ENCODE measurements around the gene SOAT1. TPM values are rescaled to one million over a fixed set of nuclear protein-coding genes. Genes with fewer than 3 reads are reported as not detected.

The SOAT1 gene
- total RNA-seq, 2 donors from 2014 or later, result 7.9 to 10.8 TPM

GRCh38 chr1:179297105-179297378 lies 3.4 kb downstream of the SOAT1 start:
- TF ChIP-seq CTCF (IDR thresholded peaks at IDR 0.05), result no peak
- no peaks in the 10 kb centered on the region for H3K9me3 ChIP-seq
- H3K4me3 ChIP-seq, result no peak overlapping the region
- no peak overlapping the region for H3K27ac ChIP-seq
- peaks cover 0 to 23% of the 10 kb centered on the region in 2 donors for H3K4me1 ChIP-seq
- no peak for DNase-seq (ENCODE audit: low spot score)
- H3K36me3 ChIP-seq, result no peaks in the 10 kb centered on the region
- H3K27me3 ChIP-seq, result no peaks in the 10 kb centered on the region

GRCh38 chr1:179298952-179299351 lies 5.4 kb downstream of the SOAT1 start:
- Histone ChIP-seq H3K9me3 (no peaks in the 10 kb centered on the region), H3K27ac (no peak overlapping the region), H3K4me3 (no peak overlapping the region), H3K4me1 (peaks cover 0 to 13% of the 10 kb centered on the region in 2 donors), H3K27me3 (no peaks in the 10 kb centered on the region), H3K36me3 (peaks cover 10% of the 10 kb centered on the region)
- no peak for DNase-seq (ENCODE audit: low spot score)
- no peak for TF ChIP-seq CTCF (IDR thresholded peaks at IDR 0.05)

GRCh38 chr1:179300112-179300511 lies 6.5 kb downstream of the SOAT1 start:
- H3K27me3 ChIP-seq, result no peaks in the 10 kb centered on the region
- no peak overlapping the region for H3K27ac ChIP-seq
- no peak for DNase-seq (ENCODE audit: low spot score)
- TF ChIP-seq CTCF (IDR thresholded peaks at IDR 0.05), result no peak
- H3K4me1 ChIP-seq, result peaks cover 0 to 4% of the 10 kb centered on the region in 2 donors
- H3K36me3 ChIP-seq, result peaks cover 10% of the 10 kb centered on the region
- no peaks in the 10 kb centered on the region for H3K9me3 ChIP-seq
- H3K4me3 ChIP-seq, result no peak overlapping the region

- Histone ChIP-seq H3K4me3 (no peak overlapping the region), H3K9me3 (no peaks in the 10 kb centered on the region), H3K27me3 (no peaks in the 10 kb centered on the region), H3K27ac (no peak overlapping the region), H3K4me1 (no peaks in the 10 kb centered on the region), H3K36me3 (peaks cover 10% of the 10 kb centered on the region)
- no peak for TF ChIP-seq CTCF (IDR thresholded peaks at IDR 0.05)
- DNase-seq (ENCODE audit: low spot score), result no peak
Measured at GRCh38 chr1:179302070-179302469, 8.5 kb downstream of the SOAT1 start.

- Histone ChIP-seq H3K36me3 (peaks cover 10% of the 10 kb centered on the region), H3K27ac (no peak overlapping the region), H3K4me1 (no peaks in the 10 kb centered on the region), H3K27me3 (no peaks in the 10 kb centered on the region), H3K9me3 (no peaks in the 10 kb centered on the region), H3K4me3 (no peak overlapping the region)
- TF ChIP-seq CTCF (IDR thresholded peaks at IDR 0.05), result no peak
- DNase-seq (ENCODE audit: low spot score), result no peak
Measured at GRCh38 chr1:179303200-179303785, 9.7 kb downstream of the SOAT1 start.

- no peak overlapping the region for H3K4me3 ChIP-seq
- no peaks in the 10 kb centered on the region for H3K9me3 ChIP-seq
- TF ChIP-seq CTCF (IDR thresholded peaks at IDR 0.05), result no peak
Measured at GRCh38 chr1:179305450-179305849, 11.9 kb downstream of the SOAT1 start.

More at GRCh38 chr1:179305450-179305849, 11.9 kb downstream of the SOAT1 start:
- Histone ChIP-seq H3K36me3 (peaks cover 10% of the 10 kb centered on the region), H3K27me3 (no peaks in the 10 kb centered on the region), H3K27ac (no peak overlapping the region), H3K4me1 (no peaks in the 10 kb centered on the region)
- DNase-seq (ENCODE audit: low spot score), result no peak

Data from right atrium auricular region (tissue), 2 donors.